ENCODE results near the gene COBLL1.

- TF ChIP-seq CTCF (conservative IDR thresholded peaks at IDR 0.05) (no peak), ZFX (IDR thresholded peaks at IDR 0.05) (no peak)
These were observed 180.3 kb downstream of the COBLL1 start for GRCh38 chr2:164661349-164661748.

Measured in C4-2B (cell line).